Keratinocyte (primary cell): ENCODE measurements around the gene FAM110D.

ENCODE experiments used
- EZH2 ChIP-seq: IDR thresholded peaks from one replicate; pipeline ENCODE4 v1.6.1; 2012; ENCODE audit warnings: inconsistent platforms, mild to moderate bottlenecking, low read length, moderate library complexity
- TF ChIP-seq, protein P1 (sequence below), 3 experiments: IDR thresholded peaks in 1 of 3; conservative IDR thresholded peaks in 1 of 3; optimal IDR thresholded peaks in 1 of 3; 2 replicates in 2 of 3; 3 replicates in 1 of 3; pipeline versions ENCODE3 to v1.5.1; 2011; ENCODE audit warnings: low read length in 3 of 3, mild to moderate bottlenecking in 3 of 3, moderate library complexity in 2 of 3, control low read depth in 1 of 3, inconsistent platforms in 1 of 3; ENCODE audit not compliant: insufficient read depth in 2 of 3; ENCODE audit errors: extremely low read depth in 1 of 3

DNA sequence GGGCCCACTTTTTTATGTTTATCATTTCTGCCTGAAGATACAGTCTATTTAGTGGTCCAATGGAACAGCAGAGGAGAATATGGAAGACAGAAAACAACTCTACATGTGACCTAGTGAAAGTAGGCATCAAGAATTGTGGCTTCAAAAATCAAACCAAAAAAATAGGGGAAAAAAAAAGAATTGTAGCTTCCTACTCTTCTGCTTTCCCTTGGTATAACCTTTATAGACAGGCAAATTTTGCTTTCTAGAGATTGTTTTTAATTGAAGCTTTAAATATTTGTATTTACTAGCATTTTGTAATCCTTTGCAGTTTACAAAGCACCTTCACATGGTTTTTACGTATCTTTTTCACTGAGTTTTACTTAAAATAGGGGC, 32.9 kb upstream of the FAM110D start:
- TF ChIP-seq, protein P1, sequence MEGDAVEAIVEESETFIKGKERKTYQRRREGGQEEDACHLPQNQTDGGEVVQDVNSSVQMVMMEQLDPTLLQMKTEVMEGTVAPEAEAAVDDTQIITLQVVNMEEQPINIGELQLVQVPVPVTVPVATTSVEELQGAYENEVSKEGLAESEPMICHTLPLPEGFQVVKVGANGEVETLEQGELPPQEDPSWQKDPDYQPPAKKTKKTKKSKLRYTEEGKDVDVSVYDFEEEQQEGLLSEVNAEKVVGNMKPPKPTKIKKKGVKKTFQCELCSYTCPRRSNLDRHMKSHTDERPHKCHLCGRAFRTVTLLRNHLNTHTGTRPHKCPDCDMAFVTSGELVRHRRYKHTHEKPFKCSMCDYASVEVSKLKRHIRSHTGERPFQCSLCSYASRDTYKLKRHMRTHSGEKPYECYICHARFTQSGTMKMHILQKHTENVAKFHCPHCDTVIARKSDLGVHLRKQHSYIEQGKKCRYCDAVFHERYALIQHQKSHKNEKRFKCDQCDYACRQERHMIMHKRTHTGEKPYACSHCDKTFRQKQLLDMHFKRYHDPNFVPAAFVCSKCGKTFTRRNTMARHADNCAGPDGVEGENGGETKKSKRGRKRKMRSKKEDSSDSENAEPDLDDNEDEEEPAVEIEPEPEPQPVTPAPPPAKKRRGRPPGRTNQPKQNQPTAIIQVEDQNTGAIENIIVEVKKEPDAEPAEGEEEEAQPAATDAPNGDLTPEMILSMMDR (optimal IDR thresholded peaks at IDR 0.05 in 1 of 3, IDR thresholded peaks at IDR 0.05 in 1 of 3, conservative IDR thresholded peaks at IDR 0.05 in 1 of 3; ENCODE audit: extremely low read depth in 1 of 3, insufficient read depth in 2 of 3, low read length in 3 of 3) = no peak
- TF ChIP-seq EZH2 = no peak
